GM18519 (cell line): ENCODE results near the gene AP4M1.
"Not testable (repeated sequence)": the region's sequence is repeated elsewhere in the genome, so short reads cannot be mapped to it uniquely, and the experiment has no call there.

ENCODE experiments used
- ATAC-seq: cut with Tn5 transposase; IDR thresholded peaks from one replicate; pipeline ENCODE4 v1.9.1; 2021; ENCODE audit warnings: mild to moderate bottlenecking, moderate library complexity; ENCODE audit not compliant: unreplicated experiment, low FRiP score

The AP4M1 gene

GRCh38 chr7:100128637-100128963 lies 27.2 kb downstream of the AP4M1 start:
- no peak for ATAC-seq

DNA sequence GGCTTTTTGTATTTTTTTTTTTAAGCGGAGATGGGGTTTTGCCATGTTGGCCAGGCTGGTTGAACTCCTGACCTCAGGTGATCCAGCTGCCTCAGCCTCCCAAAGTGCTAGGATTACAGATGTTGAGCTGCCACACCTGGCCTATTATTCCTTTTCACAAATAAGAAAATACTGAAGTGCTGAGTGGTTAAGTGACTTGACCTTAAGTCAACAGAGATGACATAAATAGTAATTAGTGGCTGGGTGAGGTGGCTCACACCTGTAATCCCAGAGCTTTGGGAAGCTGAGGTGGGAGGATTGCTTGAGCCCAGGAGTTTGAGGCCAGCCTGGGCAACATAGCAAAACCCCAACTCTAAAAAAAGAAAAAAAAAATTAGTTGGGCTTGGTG lies 28.8 kb downstream of the AP4M1 start:
- not testable (repeated sequence) for ATAC-seq

GRCh38 chr7:100130608-100131453 lies 29.4 kb downstream of the AP4M1 start:
- ATAC-seq = no peak

- ATAC-seq = no peak
These were observed 30.7 kb downstream of the AP4M1 start for GRCh38 chr7:100132126-100132525.

DNA sequence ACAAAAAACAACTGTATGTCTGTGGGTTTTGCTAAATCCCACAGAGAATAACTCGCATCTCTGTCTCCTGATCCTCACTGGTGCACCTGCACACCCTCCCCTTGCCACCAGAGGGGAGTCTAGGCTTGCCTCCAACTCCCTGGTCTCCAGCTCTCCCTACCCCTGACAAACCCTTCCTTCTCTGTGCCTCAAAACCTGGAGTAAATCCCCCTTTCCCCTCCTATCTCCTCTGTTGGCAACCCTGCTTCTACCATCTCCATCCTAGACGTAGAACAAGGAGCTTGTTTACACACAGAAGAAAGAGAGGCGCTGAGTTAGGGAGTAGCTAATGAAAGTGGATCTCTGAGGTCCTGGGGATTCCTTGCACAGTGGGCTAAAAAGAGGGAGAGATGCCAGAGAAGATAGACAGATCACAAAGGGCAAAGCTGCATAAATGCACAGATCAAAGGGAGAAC lies 31.3 kb downstream of the AP4M1 start:
- ATAC-seq = no peak

DNA sequence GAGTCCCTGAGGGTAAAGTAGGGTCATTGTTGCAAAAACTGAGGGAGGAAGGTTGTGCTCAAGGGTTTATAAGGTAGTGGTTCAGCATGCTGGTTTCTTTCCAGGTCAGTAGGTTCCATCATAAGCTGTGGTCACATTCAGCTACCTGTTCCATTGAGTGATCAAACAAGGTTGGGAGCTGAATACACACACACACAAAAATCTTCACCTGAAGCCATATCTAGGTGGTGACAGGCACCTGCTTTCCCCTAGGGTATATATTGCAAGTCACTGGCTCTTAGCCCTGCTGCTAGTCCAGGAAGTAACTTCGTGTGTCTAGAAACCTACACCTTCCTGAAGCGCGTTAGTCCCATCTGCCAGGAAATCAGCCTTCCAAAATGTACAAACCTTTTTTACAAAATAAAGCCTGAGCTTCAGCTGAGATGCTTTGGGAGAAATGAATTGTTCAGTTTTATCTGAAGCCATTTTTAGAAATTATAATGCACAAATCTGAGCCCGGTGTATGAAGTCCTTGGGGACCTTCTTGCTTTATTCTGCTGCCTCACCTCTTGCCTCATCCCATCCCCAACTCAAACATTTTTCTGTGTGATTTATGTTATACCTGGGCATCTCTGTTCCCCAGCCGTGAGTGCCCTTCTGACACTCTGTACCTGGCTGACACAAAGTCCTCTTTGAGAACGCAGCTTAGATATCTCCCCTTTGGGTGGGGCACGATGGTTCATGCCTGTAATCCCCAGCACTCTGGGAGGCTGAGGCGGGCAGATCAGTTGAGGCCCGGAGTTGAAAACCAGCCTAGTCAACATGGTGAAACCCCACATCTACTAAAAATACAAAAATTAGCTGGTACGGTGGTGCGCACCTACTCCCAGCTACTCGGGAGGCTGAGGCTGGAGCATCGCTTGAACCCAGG lies 36.7 kb downstream of the AP4M1 start:
- ATAC-seq = no peak

- no peak for ATAC-seq
These were observed 40.1 kb downstream of the AP4M1 start for GRCh38 chr7:100141555-100141949.

DNA sequence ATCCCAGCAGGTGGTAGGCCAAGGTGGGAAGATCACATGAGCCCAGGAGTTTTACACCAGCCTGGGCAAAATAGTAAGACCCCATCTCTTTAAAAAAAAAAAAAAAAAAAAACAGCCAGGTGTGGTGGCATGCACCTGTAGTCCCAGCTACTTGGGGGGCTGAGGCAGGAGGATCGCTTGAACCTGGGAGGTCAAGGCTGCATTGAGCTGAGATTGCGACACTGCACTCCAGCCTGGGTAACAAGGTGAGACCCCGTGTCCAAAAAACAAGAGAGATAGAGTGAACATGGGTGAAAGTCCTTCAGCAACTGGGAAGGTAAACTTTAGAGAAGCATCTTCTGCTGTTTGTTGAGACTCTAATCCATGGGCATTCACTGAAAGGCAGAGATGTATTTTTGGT lies 41.0 kb downstream of the AP4M1 start:
- no peak for ATAC-seq

DNA sequence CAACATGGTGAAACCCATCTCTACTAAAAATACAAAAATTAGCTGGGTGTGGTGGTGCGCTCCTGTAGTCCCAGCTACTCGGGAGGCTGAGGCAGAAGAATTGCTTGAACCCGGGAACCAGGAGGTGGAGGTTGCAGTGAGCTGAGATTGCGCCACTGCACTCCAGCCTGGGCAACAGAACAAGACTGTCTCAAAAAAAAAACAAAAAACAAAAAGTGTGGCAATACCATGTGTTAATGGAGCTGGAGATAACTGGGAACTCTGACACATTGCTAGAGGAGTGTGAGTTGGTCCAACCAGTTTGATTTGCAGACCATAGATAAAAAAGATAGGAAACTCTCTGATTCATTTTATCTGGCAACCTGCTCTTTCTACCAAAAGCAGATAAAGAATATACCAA lies 44.9 kb downstream of the AP4M1 start:
- ATAC-seq = not testable (repeated sequence)

DNA sequence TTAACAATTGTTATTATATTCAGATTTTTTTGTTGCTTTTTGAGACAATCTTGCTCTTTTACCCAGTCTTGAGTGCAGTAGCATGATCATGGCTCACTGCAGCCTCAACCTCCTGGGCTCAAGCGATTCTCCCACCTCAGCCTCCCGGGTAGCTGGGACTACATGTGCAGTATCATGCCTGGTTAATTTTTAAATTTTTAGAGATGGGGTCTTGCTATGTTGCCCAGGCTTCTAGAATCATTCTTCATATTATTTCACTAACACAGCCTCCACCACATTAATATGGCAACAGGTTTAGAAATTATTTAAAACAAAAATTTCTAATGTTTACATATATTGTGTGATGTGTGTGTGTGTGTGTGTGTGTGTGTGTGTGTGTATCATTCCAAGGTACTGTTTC lies 45.8 kb downstream of the AP4M1 start:
- no peak for ATAC-seq

- ATAC-seq = no peak
These were observed 46.7 kb downstream of the AP4M1 start for GRCh38 chr7:100148225-100148558.

GRCh38 chr7:100148559-100149328 lies 47.3 kb downstream of the AP4M1 start, which contains the start of gene LAMTOR4:
LAMTOR4 (plus strand) TSS chr7:100148918; CDS start chr7:100148973, 55 bp downstream.
- ATAC-seq = peak; percentile 95

DNA sequence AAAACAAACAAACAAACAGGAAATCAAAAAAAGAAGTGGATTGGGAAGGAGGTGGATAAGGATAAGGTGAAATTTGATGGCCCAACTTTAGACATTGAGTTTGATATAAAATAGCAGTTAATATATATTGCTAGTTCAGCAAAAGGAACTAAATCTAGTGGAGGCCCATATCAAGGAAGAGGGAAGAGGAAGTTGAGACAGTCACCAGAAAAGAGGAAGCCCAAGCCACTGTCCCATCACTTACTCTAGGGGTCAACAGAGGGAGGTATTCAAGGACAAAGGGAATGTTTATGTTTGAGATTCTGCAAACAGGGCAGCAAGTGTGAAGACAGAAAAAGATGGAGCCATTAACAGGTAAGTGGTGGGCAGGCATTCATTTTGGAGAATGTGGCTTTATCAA lies 51.0 kb downstream of the AP4M1 start:
- no peak for ATAC-seq

GRCh38 chr7:100152937-100153666 lies 51.7 kb downstream of the AP4M1 start:
- ATAC-seq = no peak

DNA sequence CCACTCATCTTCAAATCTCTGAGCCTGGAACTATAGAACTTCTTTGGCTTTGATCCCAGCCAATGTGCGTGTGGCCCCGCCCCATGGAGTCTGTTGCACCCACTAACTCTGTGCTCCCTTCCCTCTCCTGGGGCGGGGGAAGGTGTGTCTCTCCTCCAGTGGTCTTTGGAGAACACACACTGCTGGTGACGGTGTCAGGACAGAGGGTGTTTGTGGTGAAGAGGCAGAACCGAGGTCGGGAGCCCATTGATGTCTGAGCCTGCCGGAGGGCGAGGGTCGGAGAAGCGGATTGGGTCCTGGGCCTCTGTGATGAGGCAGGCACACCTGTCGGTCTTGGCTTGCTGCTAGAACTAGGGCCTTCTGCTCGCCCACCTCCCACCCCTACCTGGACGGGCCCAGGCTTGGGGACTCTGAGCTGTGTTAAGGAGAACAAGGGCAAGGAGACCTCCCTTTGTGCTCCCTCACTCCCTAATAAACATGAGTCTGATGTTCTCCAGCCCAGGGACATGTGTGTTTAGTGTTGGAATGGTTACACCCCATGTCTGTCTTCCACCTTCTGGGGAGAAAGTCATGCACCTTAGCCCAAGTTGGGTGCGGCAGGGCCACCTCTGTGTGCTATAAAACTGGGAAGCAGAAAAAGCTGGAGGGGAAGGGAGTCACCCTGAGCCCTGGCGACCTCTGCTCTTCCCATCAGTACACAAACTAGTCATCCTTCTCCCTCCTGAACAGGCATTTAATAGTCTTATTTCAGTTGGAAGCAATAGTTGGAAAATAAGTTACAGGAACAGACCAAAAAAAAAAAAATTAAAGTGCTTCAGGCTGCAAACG lies 52.5 kb downstream of the AP4M1 start:
- no peak for ATAC-seq

- ATAC-seq = no peak
These were observed 53.4 kb downstream of the AP4M1 start for GRCh38 chr7:100154651-100155491.

GRCh38 chr7:100155553-100156317 lies 54.3 kb downstream of the AP4M1 start:
- no peak for ATAC-seq
